ENCODE results near the gene CACNA1C.

DNA sequence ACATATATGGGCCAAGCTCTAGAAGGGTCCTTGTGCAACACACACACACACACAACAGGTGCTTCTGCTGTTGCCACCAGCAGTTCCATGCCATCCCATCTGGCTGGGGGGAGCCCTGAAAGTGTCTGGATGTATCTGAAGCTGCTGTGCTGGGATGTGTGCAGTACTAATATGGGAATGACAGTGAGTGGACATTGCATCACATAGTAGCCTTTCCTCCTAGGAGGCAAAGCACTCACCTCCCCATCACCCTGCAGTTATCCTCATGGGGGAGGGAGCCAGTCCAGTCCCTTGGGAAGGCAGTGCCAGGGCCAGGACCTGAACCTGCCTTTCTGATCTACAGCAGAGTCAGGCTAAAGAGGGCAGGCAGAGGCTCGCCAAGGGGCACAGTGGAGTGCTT is 208.9 kb downstream of the CACNA1C start:
- TF ChIP-seq GATA3 (IDR thresholded peaks at IDR 0.05; ENCODE audit: low read depth, low read length) (no peak), GATA2 (IDR thresholded peaks at IDR 0.05; ENCODE audit: low read depth, low read length) (no peak)
